HepG2 (cell line): Measurements from ENCODE around the gene ELAVL3. TPM values are rescaled to one million over a fixed set of nuclear protein-coding genes. Genes with fewer than 3 reads are reported as not detected.
A peak's percentile ranks its signal among the peaks of the same experiment; 100 is the strongest.

Experiments used
- CHD2 ChIP-seq: IDR thresholded peaks from 2 replicates; pipeline ENCODE4 v1.6.1; 2011; ENCODE audit warnings: low read depth, low read length, improper control_type of control experiment
- DNMT1 ChIP-seq: sonication (generic); formaldehyde crosslinking; IDR thresholded peaks from 2 replicates; pipeline ENCODE4 v1.5.1; 2020; ENCODE audit warnings: mild to moderate bottlenecking, missing genetic modification reagents
- E2F1 ChIP-seq: sonication (generic); formaldehyde crosslinking; IDR thresholded peaks from 2 replicates; pipeline ENCODE4 v1.5.0; 2020; ENCODE audit warnings: missing genetic modification reagents
- IRF2 ChIP-seq: IDR thresholded peaks from 2 replicates; pipeline ENCODE4 v1.6.1; 2018; ENCODE audit warnings: missing genetic modification reagents, missing compliant biosample characterization
- MED13 ChIP-seq: sonication (generic); formaldehyde crosslinking; IDR thresholded peaks from 2 replicates; pipeline ENCODE4 v1.5.0; 2020; ENCODE audit warnings: missing genetic modification reagents
- MIXL1 ChIP-seq: IDR thresholded peaks from 2 replicates; pipeline ENCODE4 v1.6.1; 2016
- NR3C1 ChIP-seq: sonication (generic); formaldehyde crosslinking; IDR thresholded peaks from 2 replicates; pipeline ENCODE4 v1.4.0; 2020; ENCODE audit warnings: missing genetic modification reagents
- PRPF4 ChIP-seq: fragments of 200-400 bp; formaldehyde crosslinking; IDR thresholded peaks from 2 replicates; pipeline ENCODE4 v1.6.1; 2016; ENCODE audit warnings: low read length, low read depth; ENCODE audit not compliant: poor library complexity, severe bottlenecking
- SETDB1 ChIP-seq: sonication (generic); formaldehyde crosslinking; IDR thresholded peaks from 2 replicates; pipeline ENCODE4 v1.5.1; 2020; ENCODE audit warnings: missing genetic modification reagents, mild to moderate bottlenecking, borderline replicate concordance
- SNRNP70 ChIP-seq: fragments of 200-400 bp; formaldehyde crosslinking; IDR thresholded peaks from 2 replicates; pipeline ENCODE4 v1.6.1; 2017; ENCODE audit warnings: mild to moderate bottlenecking, low read depth, low read length, moderate library complexity
- TP53 ChIP-seq: sonication (generic); formaldehyde crosslinking; conservative IDR thresholded peaks from 2 replicates; pipeline ENCODE4 v1.4.0; 2020; ENCODE audit warnings: missing genetic modification reagents
- ZNF224 ChIP-seq: sonication (generic); formaldehyde crosslinking; IDR thresholded peaks from 2 replicates; pipeline ENCODE4 v1.5.0; 2020; ENCODE audit warnings: mild to moderate bottlenecking, missing genetic modification reagents
- ZNF256 ChIP-seq: sonication (generic); formaldehyde crosslinking; conservative IDR thresholded peaks from 2 replicates; pipeline ENCODE4 v1.4.0; 2020; ENCODE audit warnings: missing genetic modification reagents
- ZNF296 ChIP-seq: sonication (generic); formaldehyde crosslinking; conservative IDR thresholded peaks from 2 replicates; pipeline ENCODE4 v1.5.0; 2020; ENCODE audit warnings: mild to moderate bottlenecking, missing genetic modification reagents
- ZNF512 ChIP-seq: sonication (generic); formaldehyde crosslinking; IDR thresholded peaks from 2 replicates; pipeline ENCODE4 v1.4.0; 2020; ENCODE audit warnings: mild to moderate bottlenecking, missing genetic modification reagents
- ZNF543 ChIP-seq: sonication (generic); formaldehyde crosslinking; IDR thresholded peaks from 2 replicates; pipeline ENCODE4 v1.4.0; 2020; ENCODE audit warnings: mild to moderate bottlenecking, missing genetic modification reagents
- ZNF549 ChIP-seq: sonication (generic); formaldehyde crosslinking; IDR thresholded peaks from 2 replicates; pipeline ENCODE4 v1.5.0; 2020; ENCODE audit warnings: missing genetic modification reagents
- ZNF883 ChIP-seq: sonication (generic); formaldehyde crosslinking; IDR thresholded peaks from 2 replicates; pipeline ENCODE4 v1.5.1; 2020; ENCODE audit warnings: mild to moderate bottlenecking, missing genetic modification reagents; ENCODE audit errors: not compliant biosample characterization
- polyA plus RNA-seq, 8 experiments: library from polyadenylated mRNA; depleted of rRNA in 3 of 8; stranded (reverse) in 7 of 8; unstranded in 1 of 8; fragments of >200 nt; fragmentation: Illumina TruSeq in 4 of 8; extraction: Trizol in 4 of 8; gene quantifications; 2 replicates each; pipeline versions ENCODE4 v1.2.1 to v1.2.3, GENCODE V29; 2011 to 2016; ENCODE audit warnings: low read depth in 4 of 8, missing spikeins in 1 of 8, mixed read lengths in 1 of 8; ENCODE audit not compliant: insufficient read depth in 1 of 8
- total RNA-seq, 5 experiments: library from RNA; depleted of rRNA; stranded (reverse); fragments of >200 nt; fragmentation: Illumina TruSeq; extraction: Trizol; gene quantifications; 2 replicates each; pipeline ENCODE4 v1.2.3, GENCODE V29; 2016; ENCODE audit warnings: low read depth in 1 of 5
- TF ChIP-seq, protein P1 (sequence below): sonication (generic); formaldehyde crosslinking; IDR thresholded peaks from 2 replicates; pipeline ENCODE4 v1.8.1; 2023; ENCODE audit warnings: mild to moderate bottlenecking, inconsistent platforms, moderate library complexity, missing genetic modification reagents, borderline replicate concordance
- TF ChIP-seq, protein P2 (sequence below): sonication (generic); formaldehyde crosslinking; IDR thresholded peaks from 2 replicates; pipeline ENCODE4 v1.5.0; 2020; ENCODE audit warnings: mild to moderate bottlenecking, missing genetic modification reagents
- TF ChIP-seq, protein P3 (sequence below): sonication (generic); formaldehyde crosslinking; IDR thresholded peaks from 2 replicates; pipeline ENCODE4 v1.8.0; 2022; ENCODE audit warnings: mild to moderate bottlenecking, missing genetic modification reagents

ELAVL3 gene
- total and polyA plus RNA-seq, 2 of the 13 experiments (the other 11 are each of a cell fraction or from before 2014, with no cell fraction given), result 0.03 TPM; not detected in 1

- TF ChIP-seq E2F1 (CRISPR knock-in tag) (peak; percentile 95), MED13 (no peak), DNMT1 (0 out of 2 replicates have a peak, but pooled peaks have one; percentile 54), SNRNP70 (no peak), ZNF224 (CRISPR knock-in tag) (no peak), ZNF512 (CRISPR knock-in tag) (no peak), ZNF543 (CRISPR knock-in tag) (no peak), ZNF549 (CRISPR knock-in tag) (no peak), MIXL1 (CRISPR knock-in tag) (0 out of 2 replicates have a peak, but pooled peaks have one; percentile 78), NR3C1 (CRISPR knock-in tag) (no peak), PRPF4 (no peak), SETDB1 (CRISPR knock-in tag) (no peak), ZNF883 (CRISPR knock-in tag) (peak; percentile 48), IRF2 (CRISPR knock-in tag) (peak; percentile 84; the same call in 1 of the 2 replicates), TP53 (no peak; the same call in 1 of the 2 replicates), CHD2 (no peak), ZNF296 (CRISPR knock-in tag) (no peak), ZNF256 (CRISPR knock-in tag) (no peak)
- TF ChIP-seq, protein P1, sequence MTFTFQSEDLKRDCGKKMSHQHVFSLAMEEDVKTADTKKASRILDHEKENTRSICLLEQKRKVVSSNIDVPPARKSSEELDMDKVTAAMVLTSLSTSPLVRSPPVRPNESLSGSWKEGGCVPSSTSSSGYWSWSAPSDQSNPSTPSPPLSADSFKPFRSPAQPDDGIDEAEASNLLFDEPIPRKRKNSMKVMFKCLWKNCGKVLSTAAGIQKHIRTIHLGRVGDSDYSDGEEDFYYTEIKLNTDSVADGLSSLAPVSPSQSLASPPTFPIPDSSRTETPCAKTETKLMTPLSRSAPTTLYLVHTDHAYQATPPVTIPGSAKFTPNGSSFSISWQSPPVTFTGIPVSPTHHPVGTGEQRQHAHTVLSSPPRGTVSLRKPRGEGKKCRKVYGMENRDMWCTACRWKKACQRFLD (CRISPR knock-in tag), result no peak
- TF ChIP-seq, protein P2, sequence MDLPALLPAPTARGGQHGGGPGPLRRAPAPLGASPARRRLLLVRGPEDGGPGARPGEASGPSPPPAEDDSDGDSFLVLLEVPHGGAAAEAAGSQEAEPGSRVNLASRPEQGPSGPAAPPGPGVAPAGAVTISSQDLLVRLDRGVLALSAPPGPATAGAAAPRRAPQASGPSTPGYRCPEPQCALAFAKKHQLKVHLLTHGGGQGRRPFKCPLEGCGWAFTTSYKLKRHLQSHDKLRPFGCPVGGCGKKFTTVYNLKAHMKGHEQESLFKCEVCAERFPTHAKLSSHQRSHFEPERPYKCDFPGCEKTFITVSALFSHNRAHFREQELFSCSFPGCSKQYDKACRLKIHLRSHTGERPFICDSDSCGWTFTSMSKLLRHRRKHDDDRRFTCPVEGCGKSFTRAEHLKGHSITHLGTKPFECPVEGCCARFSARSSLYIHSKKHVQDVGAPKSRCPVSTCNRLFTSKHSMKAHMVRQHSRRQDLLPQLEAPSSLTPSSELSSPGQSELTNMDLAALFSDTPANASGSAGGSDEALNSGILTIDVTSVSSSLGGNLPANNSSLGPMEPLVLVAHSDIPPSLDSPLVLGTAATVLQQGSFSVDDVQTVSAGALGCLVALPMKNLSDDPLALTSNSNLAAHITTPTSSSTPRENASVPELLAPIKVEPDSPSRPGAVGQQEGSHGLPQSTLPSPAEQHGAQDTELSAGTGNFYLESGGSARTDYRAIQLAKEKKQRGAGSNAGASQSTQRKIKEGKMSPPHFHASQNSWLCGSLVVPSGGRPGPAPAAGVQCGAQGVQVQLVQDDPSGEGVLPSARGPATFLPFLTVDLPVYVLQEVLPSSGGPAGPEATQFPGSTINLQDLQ (CRISPR knock-in tag), result no peak
- TF ChIP-seq, protein P3, sequence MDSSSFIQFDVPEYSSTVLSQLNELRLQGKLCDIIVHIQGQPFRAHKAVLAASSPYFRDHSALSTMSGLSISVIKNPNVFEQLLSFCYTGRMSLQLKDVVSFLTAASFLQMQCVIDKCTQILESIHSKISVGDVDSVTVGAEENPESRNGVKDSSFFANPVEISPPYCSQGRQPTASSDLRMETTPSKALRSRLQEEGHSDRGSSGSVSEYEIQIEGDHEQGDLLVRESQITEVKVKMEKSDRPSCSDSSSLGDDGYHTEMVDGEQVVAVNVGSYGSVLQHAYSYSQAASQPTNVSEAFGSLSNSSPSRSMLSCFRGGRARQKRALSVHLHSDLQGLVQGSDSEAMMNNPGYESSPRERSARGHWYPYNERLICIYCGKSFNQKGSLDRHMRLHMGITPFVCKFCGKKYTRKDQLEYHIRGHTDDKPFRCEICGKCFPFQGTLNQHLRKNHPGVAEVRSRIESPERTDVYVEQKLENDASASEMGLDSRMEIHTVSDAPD (CRISPR knock-in tag), result no peak
Observed at GRCh38 chr19:11435057-11435832, 45.6 kb downstream of the ELAVL3 start, which contains the start of the genes ODAD3 and PRKCSH (continued).
